Measurements from ENCODE around the gene ASCC1.
"Not testable (repeated sequence)": the region's sequence is repeated elsewhere in the genome, so short reads cannot be mapped to it uniquely, and the experiment has no call there.

Gene ASCC1

GRCh38 chr10:72248468-72249151 is 32.5 kb upstream of the ASCC1 start:
- peak; percentile 39 for DNase-seq

- DNase-seq, result no peak
Observed at GRCh38 chr10:72245949-72246525, 30.0 kb upstream of the ASCC1 start.

DNA sequence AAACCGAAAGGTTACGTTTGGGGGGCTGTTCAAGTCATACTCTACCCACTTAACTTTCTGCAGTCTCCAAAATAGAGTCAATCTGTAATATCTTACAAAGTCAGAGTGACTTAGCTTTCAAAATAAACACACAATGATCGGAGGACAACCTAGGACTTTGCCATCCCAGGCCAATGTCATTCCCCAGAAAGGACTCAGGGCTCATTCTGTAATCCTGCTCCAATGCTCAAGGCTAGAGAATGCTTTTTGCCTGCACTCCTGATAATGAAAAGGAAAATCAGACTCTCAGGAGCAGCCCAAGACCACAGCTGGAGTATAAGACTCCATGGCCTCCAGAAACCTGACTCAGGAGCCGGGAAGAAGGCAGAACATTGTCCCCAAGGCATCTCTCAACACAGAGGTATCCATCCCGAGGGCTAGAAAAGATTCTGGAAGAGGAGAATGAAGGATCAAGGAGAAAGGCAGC is 28.5 kb upstream of the ASCC1 start:
- DNase-seq, result no peak

DNA sequence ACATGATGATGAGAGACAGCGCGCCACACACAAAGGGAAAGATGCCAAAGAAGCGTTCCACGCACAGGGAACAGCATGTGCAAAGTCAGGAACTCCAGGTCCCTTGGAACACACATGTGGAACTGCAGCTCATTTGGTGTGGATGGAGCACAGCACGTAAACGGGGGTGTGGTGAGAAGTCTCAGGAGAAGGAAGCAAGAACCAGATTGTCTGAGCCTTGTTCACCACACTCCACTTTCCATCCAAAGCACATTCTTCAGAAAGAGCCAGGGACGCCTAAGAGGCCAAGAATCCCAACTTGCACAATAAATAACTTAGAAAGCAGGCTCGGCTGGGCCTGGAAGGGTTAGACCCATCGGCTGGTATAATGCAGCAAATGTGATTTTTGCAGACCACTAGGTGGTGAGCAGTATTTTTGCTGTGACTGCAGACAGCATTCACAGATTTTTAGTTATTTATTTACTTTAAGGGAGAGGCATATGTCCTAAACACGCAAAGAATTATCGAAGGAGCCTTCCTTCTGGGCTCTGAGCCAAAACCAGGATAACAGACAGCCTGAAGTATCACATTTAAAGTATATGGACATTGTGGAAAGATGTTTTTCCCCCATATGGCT is 27.9 kb upstream of the ASCC1 start:
- peak; percentile 98 for DNase-seq

- DNase-seq, result peak; percentile 64
Observed at GRCh38 chr10:72242675-72243074, 26.6 kb upstream of the ASCC1 start.

GRCh38 chr10:72241691-72242252 is 25.7 kb upstream of the ASCC1 start:
- no peak for DNase-seq

DNA sequence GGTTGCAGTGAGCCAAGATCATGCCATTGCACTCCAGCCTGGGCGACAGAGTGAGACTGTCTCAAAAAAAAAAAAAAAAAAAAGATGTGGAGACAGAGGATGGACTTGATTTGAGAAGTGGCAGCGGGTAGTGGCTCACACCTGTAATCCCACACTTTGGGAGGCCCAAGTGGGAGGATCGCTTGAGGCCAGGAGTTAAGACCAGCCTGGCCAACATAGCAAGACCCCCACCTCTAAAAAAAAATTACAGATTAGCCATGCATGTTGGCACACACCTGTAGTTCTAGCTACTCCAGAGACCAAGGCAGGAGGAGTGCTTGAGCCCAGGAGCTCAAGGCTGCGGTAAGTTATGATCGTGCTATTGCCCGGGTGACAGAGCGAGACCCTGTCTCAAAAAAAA is 24.3 kb upstream of the ASCC1 start:
- no peak for DNase-seq

DNA sequence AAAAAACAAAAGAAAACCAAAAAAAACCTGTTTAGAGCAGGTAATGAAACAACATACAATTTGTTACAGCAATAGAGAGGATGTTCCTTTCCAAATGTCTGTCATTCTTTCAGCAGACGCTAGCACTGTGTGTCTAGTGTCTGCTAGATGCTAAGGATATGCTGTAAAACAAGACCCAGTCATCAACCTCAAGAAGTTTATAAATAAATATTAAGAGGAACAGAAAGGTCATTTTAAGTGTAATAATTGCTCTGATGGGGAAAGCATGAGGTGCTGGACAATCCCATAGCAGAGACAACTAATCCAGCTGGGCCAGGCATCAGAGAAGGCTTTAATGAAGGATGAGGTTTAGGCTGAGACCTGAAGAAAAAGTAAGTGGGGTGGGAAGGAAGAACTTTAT is 23.3 kb upstream of the ASCC1 start:
- no peak for DNase-seq

DNA sequence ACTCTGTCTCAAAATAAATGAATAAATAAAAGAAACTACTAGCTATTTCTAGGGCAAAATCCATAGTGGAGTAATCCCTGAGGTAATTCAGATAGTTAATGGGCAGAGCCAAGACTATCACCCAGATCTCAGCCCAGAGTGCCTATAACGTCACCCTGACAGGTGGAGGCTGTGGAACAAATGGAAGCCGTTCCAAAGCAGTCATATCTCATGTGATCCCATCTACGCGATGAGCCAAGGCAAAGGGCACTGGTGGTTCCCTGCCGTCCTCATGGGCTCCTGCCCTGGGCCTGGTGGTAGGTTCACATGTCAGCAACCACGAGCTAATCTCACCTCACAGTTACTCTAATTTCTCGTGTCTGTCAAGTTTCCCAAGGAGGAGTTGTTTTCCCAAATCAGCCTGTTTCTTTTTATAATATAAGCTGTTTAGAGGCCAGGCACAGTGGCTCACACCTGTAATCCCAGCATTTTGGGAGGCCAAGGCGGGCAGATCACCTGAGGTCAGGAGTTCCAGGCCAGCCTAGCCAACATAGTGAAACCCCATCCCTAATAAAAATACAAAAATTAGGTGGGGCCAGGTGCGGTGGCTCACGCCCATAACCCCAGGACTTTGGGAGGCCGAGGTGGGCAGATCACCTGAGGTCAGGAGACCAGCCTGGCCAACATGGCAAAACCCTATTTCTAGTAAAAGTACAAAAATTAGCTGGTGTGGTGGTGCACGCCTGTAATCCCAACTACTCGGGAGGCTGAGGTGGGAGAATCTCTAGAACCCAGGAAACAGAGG is 22.5 kb upstream of the ASCC1 start:
- DNase-seq, result no peak

DNA sequence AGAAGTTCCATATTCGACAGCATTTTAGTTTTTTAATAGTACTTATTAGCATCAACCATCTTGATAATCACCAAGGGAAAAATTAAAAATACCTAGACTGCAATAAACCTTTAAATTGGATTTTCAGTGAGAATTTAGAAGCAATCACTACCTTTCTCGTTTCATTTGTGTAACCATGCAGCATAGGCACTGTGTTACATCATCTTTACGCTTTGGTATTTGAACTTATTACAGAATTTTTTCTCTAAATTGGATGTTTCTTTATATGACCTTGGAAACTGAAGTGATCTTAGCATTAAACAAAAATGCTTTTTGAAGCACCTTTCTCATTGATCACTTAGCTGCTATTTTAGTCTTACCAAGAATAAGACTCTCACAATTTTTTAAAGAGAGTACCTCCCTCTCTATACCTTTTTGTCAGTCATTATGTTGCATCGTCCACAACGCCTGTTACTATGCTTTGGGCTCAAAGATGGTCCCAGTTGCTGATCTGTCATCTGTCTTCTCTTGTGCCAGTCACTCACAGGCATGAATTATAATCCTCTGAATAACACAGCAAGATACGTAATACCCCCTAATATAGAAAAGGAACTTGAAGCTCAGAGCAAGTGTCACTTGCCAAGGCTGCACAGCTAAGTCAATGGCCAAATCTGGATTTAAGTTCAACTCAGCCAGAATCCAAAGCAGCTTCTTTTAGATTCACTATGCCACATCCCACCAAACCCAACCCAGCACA is 19.6 kb upstream of the ASCC1 start:
- no peak for DNase-seq

- DNase-seq, result no peak
Observed at GRCh38 chr10:72234560-72235095, 18.6 kb upstream of the ASCC1 start.

DNA sequence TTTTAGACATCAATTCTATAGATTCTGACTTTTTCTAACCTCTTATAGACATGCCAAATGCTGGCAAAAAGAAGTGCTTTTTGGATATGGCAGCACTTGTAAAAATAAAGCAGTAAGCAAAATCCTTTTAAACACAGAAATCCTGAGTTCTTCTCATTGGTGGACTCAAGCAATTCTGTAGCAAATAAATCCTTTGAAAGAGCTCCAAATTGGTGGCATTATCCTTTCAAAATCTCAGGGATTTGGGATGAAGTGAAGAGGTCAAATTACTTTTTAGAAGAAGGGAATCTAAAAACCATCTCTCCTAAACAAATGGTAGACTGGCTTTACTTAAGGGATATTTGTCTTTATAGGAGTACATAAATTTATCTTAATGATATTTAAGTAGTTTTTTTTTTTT is 17.5 kb upstream of the ASCC1 start:
- no peak for DNase-seq

DNA sequence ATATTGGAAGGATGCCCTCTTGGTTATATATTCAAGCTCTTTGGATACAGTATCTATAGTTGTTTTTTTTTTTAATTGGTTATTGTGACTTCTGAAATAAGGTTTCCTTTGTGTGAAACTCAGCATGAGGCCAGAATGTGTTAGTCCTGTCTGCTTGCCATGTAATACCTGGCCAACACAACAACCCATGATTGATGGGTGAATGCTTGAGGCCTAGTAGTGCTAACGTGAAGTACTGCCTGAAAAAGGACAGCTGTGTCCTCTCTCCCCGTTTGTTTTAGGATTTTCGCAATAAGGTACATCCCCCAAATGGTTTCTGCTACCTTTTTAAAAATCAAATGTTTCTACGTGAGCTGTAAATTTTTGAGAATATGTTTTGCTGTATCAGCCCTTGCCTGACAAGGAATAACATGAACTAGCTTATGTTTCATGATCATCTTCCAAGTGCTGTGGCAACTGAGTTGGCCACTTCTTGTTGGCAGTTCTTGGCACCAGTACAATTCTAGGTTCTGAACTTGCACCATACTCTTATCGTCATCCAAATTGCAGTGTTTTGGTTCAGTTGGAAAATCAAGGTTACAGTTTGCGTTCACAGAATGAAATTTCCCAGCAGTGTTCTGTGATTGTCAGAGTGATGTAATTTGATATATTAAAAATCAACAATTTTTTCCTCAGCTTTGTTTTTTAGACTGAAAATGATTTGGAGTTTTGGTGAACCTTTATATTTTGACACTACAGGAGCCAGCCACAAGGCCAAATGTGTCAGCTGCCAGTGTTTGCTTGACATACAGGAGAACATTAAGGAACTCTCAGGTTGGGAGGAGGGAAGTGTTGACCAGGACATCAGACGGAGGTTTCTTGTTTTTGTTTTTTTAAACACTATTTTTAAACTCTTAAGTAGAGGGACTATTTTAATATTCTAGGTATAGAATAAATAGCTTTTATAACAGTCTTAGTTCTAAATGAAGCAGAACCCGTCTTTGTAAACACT is 13.5 kb upstream of the ASCC1 start:
- no peak for DNase-seq

DNA sequence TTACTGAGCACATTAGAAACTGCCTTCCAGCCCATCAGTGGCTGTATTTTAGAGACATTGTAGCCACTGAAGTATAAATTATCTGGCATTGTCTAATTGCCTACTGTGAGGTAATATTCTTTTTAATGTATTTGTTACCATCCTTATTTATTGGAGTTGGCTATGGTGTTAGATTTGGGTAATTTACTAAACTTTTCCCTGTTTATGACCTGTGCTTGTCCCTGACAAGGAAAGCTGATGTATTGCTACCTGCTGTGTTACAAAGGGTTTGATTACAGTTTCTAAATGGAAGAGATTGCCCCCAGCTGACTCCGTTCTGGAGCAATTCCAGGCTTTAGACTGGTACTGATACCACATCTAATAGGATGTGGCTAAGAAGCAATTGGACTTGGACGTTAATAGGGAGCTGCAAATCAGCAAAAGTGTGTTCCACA is 12.3 kb upstream of the ASCC1 start:
- DNase-seq, result no peak

- no peak for DNase-seq
Observed at GRCh38 chr10:72227826-72228225, 11.8 kb upstream of the ASCC1 start.

GRCh38 chr10:72226418-72227027 is 10.4 kb upstream of the ASCC1 start:
- no peak for DNase-seq

DNA sequence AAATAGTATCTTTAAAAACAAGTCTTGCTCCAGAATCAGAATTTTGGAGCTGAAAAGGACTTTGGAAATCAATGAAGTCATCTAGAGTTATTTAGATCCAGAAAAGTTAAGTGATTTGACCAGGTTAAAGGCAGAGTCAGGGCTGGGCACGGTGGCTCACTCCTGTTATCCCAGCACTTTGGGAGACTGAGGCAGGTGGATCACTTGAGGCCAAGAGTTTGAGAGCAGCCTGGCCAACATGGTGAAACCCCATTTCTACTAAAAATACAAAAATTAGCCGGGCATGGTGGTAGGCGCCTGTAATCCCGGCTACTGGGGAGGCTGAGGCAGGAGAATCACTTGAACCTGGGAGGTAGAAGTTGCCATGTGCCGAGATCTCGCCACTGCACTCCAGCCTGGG is 8.1 kb upstream of the ASCC1 start:
- not testable (repeated sequence) for DNase-seq

GRCh38 chr10:72223743-72224101 is 7.6 kb upstream of the ASCC1 start:
- DNase-seq, result no peak

DNA sequence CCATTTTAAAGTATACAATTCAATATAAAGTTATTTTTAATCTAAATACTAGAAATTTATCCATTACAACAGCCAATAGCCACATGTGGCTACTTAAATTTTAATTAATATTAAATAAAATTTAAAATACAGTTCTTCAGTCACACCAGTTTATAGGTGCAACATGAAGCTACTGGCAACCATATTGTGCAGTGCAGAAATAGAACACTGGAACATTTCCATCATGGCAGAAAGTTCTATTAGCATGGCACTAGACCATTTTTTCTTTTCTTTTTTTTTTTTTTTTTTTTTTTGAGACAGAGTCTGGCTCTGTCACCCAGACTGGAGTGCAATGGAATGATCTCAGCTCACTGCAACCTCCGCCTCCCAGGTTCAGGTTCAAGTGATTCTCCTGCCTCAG is 5.2 kb upstream of the ASCC1 start:
- DNase-seq, result no peak

DNA sequence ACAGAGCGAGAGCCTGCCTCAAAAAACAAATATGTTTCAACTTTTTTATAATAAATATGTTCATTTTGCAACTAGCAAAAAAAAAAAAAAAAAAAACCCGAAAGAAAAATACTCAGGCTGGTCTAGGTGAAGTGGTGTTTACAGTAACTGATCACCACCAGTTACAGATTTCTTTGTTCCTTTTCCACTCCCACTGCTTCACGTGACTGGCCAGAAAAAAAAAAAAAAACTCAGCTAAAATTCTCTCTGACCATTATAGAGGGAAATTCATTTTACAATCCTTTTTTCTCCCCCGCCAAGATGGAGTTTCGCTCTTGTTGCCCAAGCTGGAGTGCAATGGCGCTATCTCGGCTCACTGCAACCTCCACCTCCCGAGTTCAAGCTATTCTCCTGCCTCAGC is 4.6 kb upstream of the ASCC1 start:
- DNase-seq, result no peak

Data from fibroblast of skin of scalp (primary cell).